HG02884 (cell line): ENCODE data around the gene HAL.

Experiments
- ATAC-seq: cut with Tn5 transposase; IDR thresholded peaks from one replicate; pipeline ENCODE4 v1.9.1; 2021; ENCODE audit warnings: mild to moderate bottlenecking, moderate library complexity; ENCODE audit not compliant: unreplicated experiment

Gene HAL

GRCh38 chr12:95942524-95943329, 53.4 kb downstream of the HAL start, which contains the start of gene CCDC38:
CCDC38 (minus strand) TSS chr12:95942614; CDS start chr12:95936509, 6,105 bp downstream.
- peak; percentile 97 for ATAC-seq

- no peak for ATAC-seq
These were observed 54.0 kb downstream of the HAL start for GRCh38 chr12:95942101-95942523.

- no peak for ATAC-seq
These were observed 55.6 kb downstream of the HAL start for GRCh38 chr12:95940514-95940913.
